Rectal smooth muscle tissue (tissue), 1 donor: ENCODE measurements around the gene GPSM1.

ENCODE experiments used
- H3K27ac ChIP-seq: one replicate; pipeline ENCODE4 v1.7.0; 2013; ENCODE audit warnings: low read depth, low read length, inconsistent platforms
- H3K27me3 ChIP-seq: one replicate; pipeline ENCODE4 v1.7.0; 2013; ENCODE audit warnings: low read length; ENCODE audit not compliant: control insufficient read depth, insufficient read depth
- H3K36me3 ChIP-seq: one replicate; pipeline ENCODE4 v1.7.0; 2013; ENCODE audit warnings: low read length; ENCODE audit not compliant: control insufficient read depth, insufficient read depth
- H3K4me1 ChIP-seq: one replicate; pipeline ENCODE4 v1.7.0; 2013; ENCODE audit warnings: low read length; ENCODE audit not compliant: control insufficient read depth, insufficient read depth
- H3K4me3 ChIP-seq: one replicate; pipeline ENCODE4 v1.7.0; 2013; ENCODE audit warnings: low read length
- H3K9ac ChIP-seq: one replicate; pipeline ENCODE4 v1.7.0; 2013; ENCODE audit warnings: low read length

GPSM1 gene

DNA sequence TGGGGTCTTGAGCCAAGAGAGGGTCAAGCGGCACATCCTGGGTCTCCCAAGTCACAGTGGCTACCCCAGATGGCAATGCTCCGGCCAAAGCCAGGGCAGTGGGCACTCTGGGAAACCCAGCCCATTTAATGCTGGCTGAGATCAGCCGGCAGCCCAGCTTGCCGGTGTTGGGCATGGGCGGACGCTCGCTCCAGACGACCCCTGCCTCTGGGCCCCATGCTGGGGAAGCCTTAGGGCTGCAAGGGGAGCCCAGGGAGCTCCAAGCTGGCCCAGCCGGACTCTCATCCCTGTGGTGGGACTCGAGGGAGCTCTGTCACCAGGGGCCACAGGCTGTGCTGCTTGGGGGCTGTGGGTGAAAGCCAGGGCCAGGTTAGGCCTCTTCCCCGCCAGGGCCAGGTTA is 52.1 kb downstream of the GPSM1 start:
- no peaks in the 10 kb centered on the region for H3K27me3 ChIP-seq
- no peak overlapping the region for H3K4me3 ChIP-seq
- H3K4me1 ChIP-seq = no peaks in the 10 kb centered on the region
- H3K27ac ChIP-seq = no peak overlapping the region
- H3K9ac ChIP-seq = no peak overlapping the region
- H3K36me3 ChIP-seq = peaks cover 8% of the 10 kb centered on the region

DNA sequence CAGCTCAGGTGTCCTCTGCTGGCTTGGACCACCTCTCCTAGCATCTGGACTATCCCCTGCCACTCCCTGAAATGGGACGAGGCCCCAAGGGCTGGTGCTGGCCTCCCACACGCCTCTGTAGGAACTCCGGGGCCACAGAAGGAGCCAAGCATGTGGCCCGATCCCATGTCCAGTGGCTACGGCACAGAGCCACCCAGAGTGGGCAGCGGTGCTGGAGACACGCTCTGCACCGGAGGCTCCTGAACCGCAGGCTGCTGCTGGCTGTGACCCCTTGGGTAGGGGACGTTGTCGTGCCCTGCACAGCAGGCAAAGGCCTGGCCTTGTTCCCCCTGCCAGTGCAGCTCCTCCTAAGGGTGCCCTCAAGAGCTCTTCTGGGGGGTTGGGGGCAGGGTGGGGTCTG is 52.6 kb downstream of the GPSM1 start:
- H3K4me3 ChIP-seq = no peak overlapping the region
- H3K27ac ChIP-seq = no peak overlapping the region
- peaks cover 8% of the 10 kb centered on the region for H3K36me3 ChIP-seq
- H3K9ac ChIP-seq = no peak overlapping the region
- no peaks in the 10 kb centered on the region for H3K4me1 ChIP-seq
- no peaks in the 10 kb centered on the region for H3K27me3 ChIP-seq

DNA sequence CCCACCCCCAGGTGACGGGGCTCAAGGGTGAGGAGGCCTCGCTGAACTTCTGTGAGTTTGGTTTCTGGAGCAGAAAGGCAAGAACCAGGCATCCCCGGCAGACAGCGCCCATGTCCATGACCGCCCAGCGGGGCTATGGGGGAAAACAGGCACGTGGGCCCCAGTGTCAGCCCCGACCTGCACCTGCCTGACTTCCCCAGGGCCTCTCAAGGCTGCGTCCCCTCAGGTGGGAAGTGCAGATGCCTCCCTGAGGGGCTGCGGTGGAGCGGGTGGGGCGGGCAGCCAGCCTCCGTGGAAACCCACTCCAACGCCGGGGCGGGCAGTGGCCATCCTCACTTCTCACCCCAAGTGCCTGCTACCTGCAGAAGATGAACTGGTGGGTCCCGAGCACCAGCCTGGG is 53.0 kb downstream of the GPSM1 start:
- no peaks in the 10 kb centered on the region for H3K4me1 ChIP-seq
- no peaks in the 10 kb centered on the region for H3K27me3 ChIP-seq
- H3K4me3 ChIP-seq = no peak overlapping the region
- no peak overlapping the region for H3K27ac ChIP-seq
- H3K9ac ChIP-seq = no peak overlapping the region
- H3K36me3 ChIP-seq = peaks cover 8% of the 10 kb centered on the region

DNA sequence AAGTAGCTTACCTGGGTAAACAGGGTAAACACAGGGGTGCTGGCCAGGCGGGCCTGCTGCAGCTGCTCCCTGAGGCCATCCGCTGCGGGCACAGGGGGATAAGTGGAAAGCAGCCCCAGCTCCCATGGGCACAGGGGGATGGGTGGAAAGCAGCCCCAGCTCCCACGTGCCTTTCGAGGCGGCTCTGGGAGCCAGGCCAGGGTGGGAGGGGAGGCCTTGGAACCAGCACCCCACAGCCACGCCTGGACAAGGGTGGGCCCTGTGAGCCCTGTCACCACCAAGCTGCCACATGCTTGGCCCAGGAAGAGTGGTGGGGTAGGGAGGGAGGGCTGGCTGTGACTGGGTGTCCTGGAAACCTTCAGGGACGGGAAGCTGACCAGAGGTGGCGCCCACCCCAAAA is 54.0 kb downstream of the GPSM1 start:
- H3K4me3 ChIP-seq = no peak overlapping the region
- no peaks in the 10 kb centered on the region for H3K27me3 ChIP-seq
- no peak overlapping the region for H3K27ac ChIP-seq
- no peaks in the 10 kb centered on the region for H3K4me1 ChIP-seq
- H3K9ac ChIP-seq = no peak overlapping the region
- H3K36me3 ChIP-seq = peaks cover 8% of the 10 kb centered on the region

DNA sequence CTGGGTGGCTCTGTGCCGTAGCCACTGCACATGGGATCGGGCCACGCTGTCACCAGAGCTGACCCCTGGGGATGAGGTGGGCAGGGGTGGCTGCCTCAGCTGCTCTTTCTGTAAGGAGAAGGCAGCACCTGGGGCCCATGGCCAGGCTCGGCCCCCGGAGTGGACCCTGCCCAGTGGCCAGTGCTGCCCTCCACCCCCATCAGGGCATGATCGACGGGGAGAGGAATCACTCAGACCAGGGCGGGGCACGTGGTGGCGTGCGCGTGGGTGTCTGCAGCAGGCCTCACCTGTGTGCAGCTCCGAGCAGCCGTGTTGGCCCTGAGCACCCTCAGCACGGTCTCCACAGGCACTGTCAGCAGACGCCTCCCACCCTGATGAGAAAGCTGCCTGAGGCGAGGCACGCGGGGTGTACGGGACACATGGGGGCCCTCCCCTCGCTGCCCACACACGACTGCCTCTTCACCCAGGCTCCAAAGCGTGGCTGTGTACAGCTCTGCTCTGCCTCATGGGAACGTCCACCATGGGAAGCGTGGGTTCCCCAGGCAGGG is 54.7 kb downstream of the GPSM1 start:
- Histone ChIP-seq H3K27ac (no peak overlapping the region), H3K4me1 (no peaks in the 10 kb centered on the region), H3K36me3 (peaks cover 8% of the 10 kb centered on the region), H3K27me3 (no peaks in the 10 kb centered on the region), H3K4me3 (no peak overlapping the region), H3K9ac (no peak overlapping the region)

DNA sequence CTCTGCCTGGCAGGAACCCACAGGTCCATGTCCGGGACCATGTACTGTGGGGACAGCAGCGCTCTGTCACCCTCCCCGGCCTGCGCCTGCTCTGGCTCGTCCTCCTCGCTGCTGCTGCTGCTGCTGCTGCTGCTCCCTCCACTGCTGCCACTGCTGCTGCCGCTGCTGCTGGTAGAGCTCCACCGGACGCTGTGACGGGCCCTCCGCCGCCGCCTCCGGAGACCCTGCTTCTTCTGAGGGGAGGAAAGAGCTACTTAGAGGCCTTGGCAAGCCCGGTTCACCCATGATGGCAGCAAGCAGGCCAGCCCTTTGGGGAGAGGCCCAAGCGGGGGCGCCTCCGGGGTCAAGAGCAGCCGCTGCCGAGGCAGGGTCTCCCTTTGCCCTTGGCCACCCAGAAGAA is 56.1 kb downstream of the GPSM1 start:
- H3K4me3 ChIP-seq = no peak overlapping the region
- H3K9ac ChIP-seq = no peak overlapping the region
- H3K4me1 ChIP-seq = no peaks in the 10 kb centered on the region
- no peak overlapping the region for H3K27ac ChIP-seq
- H3K27me3 ChIP-seq = no peaks in the 10 kb centered on the region
- H3K36me3 ChIP-seq = peaks cover 8% of the 10 kb centered on the region

DNA sequence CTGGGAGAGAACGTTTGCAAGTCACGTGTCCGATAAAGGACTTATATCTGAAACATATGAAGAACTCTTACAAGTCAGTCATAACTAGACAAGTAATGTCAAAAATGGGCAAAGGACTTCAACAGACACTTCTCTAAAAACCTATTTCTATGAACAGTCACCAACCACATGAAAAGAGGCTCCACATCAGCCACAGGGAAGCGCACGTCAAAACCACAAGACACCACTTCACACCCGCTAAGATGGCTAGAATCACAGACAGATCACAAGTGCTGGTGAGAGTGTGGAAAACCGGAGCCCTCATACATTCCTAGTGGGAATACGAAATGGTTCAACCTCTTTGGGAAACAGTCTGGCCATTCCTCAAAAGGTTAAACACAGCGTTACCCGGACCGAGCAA is 57.7 kb downstream of the GPSM1 start:
- no peaks in the 10 kb centered on the region for H3K4me1 ChIP-seq
- H3K36me3 ChIP-seq = peaks cover 8% of the 10 kb centered on the region
- no peak overlapping the region for H3K27ac ChIP-seq
- H3K4me3 ChIP-seq = no peak overlapping the region
- H3K9ac ChIP-seq = no peak overlapping the region
- H3K27me3 ChIP-seq = no peaks in the 10 kb centered on the region

DNA sequence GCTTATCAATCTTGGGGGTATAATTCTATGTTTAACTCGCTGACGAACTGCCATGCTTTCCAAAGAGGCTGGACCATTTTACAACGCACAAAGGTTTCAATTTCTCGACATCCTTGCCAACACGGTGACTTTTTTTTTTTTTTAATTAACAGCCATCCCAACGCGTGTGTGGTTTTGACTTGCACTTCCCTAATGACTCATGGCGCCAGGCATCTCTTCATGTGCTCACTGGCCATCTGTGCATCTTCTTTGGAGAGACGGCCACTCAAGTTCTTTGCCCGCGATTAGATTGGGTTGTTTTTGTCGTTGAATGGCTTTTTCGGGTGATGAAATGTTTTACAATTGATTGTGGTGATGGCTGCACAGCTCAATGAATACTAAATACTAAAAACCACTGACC is 58.7 kb downstream of the GPSM1 start:
- no peak overlapping the region for H3K4me3 ChIP-seq
- peaks cover 8% of the 10 kb centered on the region for H3K36me3 ChIP-seq
- H3K9ac ChIP-seq = no peak overlapping the region
- H3K4me1 ChIP-seq = no peaks in the 10 kb centered on the region
- H3K27me3 ChIP-seq = no peaks in the 10 kb centered on the region
- H3K27ac ChIP-seq = no peak overlapping the region

DNA sequence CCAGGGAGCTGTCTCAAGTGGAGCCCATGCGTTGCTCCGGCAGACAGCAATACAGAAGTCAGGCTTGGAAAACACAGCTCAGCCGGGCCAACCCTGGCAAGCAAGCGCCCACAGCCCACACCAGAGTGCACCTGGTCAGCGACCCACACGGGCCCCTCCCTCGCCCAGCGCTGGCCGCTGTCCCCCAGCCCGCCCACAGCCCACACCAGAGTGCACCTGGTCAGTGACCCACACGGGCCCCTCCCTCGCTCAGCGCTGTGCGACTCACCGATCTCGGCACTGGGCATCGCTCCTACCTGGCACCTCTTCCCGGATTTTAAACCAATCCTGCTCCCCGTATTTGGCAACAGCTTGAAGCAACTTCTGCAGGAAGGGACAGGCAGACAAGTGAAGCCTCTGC is 59.9 kb downstream of the GPSM1 start:
- Histone ChIP-seq H3K4me3 (no peak overlapping the region), H3K36me3 (peaks cover 15% of the 10 kb centered on the region), H3K27me3 (no peaks in the 10 kb centered on the region), H3K9ac (no peak overlapping the region), H3K4me1 (no peaks in the 10 kb centered on the region), H3K27ac (no peak overlapping the region)

DNA sequence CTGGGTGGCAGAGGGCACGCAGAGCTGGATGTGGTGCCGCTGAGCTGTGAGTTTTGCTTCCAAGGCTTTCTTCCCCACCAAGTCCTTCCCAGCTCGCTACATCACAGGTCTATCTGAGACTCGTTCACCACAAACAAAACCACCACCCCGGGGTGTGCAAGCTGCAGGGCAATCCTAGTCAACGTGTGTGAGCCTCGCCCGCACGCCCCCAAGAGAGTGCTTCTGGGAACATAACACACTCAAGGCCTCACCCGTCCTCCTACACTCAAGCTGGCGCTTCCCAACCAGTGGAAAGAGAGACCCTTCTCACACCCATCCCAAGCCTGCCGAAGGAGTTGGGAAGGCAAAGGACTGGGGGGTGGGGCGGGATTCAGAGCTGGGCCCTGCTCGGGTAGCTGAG is 62.1 kb downstream of the GPSM1 start:
- H3K27ac ChIP-seq = no peak overlapping the region

DNA sequence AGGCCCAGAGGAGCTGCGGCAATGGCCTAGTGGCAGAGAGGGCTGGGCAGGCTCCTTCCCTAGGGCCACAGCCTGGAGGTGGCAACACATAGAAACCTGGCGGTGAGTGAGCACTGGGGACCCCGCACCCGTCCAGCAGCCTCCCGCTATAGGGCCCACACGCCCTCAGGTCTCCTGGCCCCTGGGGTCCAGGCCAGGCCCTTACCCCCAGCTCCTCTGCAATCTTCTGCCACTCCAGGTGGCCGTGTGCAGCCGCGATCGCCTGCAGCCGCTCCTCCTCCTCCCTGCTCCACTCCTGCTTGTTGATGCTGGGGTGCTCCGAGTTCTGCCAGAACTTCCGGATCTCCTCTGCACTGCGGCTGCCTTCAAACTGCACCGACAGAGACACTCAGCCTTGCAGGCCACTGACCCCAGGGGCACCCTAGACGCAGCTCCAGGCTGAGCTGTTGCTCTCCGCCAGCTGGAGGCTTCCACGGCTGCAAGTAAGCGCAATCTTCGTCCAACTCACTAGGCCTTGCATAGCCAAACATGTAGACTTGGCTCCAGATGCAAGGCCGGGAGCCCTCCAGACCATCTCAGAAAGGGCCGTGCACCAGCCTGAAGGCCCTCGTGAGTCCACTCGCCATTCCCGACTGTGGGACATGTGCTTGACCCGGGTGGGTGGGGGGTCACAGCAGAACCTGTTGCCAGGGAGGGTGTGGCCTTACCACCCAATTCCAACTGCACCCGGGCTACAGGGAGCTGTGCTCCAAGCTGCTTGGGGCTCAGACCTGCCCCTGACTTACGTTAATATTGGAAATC is 64.6 kb downstream of the GPSM1 start:
- Histone ChIP-seq H3K27ac (no peak overlapping the region), H3K4me1 (no peaks in the 10 kb centered on the region), H3K4me3 (no peak overlapping the region), H3K27me3 (no peaks in the 10 kb centered on the region), H3K9ac (no peak overlapping the region), H3K36me3 (peaks cover 21% of the 10 kb centered on the region)

More for the DNA sequence above, 62.1 kb downstream of the GPSM1 start:
- H3K36me3 ChIP-seq = peaks cover 11% of the 10 kb centered on the region
- H3K4me3 ChIP-seq = no peak overlapping the region
- H3K27me3 ChIP-seq = no peaks in the 10 kb centered on the region
- no peak overlapping the region for H3K9ac ChIP-seq
- H3K4me1 ChIP-seq = no peaks in the 10 kb centered on the region

DNA sequence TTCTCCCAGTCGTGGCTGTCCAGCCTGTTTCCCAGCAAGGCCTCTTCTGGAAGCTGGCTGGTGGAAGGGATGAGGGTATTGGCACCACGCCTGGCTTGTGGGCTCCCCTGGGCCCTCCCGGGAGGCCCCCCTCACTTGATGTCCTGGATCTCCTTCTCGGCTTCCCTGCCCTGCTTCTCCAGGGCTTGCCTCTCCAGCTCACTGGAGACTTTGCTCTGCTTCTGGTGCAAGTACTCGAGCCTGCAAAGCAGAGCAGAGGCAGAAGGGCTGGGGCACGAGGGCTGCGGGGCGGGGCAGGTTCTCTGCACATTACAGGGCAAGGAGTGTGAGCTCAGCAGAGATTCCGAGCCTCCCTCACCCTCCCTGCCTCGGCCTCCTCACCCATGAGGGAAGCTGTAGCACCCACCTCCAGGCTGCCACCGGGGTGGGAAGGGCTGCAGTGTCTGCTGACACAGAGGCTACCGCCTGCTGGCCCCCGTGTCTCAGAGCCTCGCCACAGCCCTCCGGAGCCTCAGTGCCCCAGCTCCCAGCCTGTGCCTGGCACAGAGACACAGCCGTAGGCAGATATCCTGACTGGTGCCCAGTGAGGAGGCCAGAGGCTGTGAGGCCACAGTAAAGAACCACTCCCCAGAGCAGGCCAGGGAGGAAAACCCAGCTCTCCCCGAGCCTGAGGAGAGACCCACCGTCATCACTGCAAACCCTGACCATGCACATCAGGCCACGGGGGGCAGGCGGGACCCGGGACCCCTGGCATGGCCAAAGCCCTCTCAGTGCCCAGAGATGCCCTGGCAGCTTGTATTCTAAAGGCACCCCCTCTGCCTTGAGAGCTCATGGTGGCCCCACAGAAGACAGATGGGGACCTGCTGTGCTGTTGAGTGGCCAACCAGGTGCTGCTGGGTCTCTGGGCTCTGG is 65.5 kb downstream of the GPSM1 start:
- Histone ChIP-seq H3K4me3 (no peak overlapping the region), H3K36me3 (peaks cover 21% of the 10 kb centered on the region), H3K27me3 (no peaks in the 10 kb centered on the region), H3K4me1 (no peaks in the 10 kb centered on the region), H3K27ac (no peak overlapping the region), H3K9ac (no peak overlapping the region)
